ENCODE measurements around the gene FAM186B.

- TF ChIP-seq EP300 (IDR thresholded peaks at IDR 0.05; ENCODE audit: borderline replicate concordance in 1 of 2, low read depth in 1 of 2, low read length in 1 of 2), result no peak
- no peak for TF ChIP-seq SMC3 (IDR thresholded peaks at IDR 0.05; ENCODE audit: low read depth, low read length)
- no peak for TF ChIP-seq CTCF (IDR thresholded peaks at IDR 0.05)
- TF ChIP-seq RAD21 (IDR thresholded peaks at IDR 0.05; ENCODE audit: low read length), result no peak
- no peak for TF ChIP-seq TEAD4 (IDR thresholded peaks at IDR 0.05; ENCODE audit: borderline replicate concordance, insufficient read depth)
- TF ChIP-seq TAF1 (IDR thresholded peaks at IDR 0.05; ENCODE audit: borderline replicate concordance, low read depth, low read length), result no peak
- no peak for TF ChIP-seq CHD2 (IDR thresholded peaks at IDR 0.05; ENCODE audit: low read length, partially characterized antibody)
- no peak for TF ChIP-seq POLR2AphosphoS5 (IDR thresholded peaks at IDR 0.05; ENCODE audit: low read depth, low read length)
- no peak for TF ChIP-seq EZH2phosphoT487 (IDR thresholded peaks at IDR 0.05; ENCODE audit: borderline replicate concordance, low read depth)
- TF ChIP-seq GATA2 (CRISPR knock-in tag; IDR thresholded peaks at IDR 0.05), result no peak
- no peak for TF ChIP-seq JUND (IDR thresholded peaks at IDR 0.05)
- TF ChIP-seq IRF3 (IDR thresholded peaks at IDR 0.05; ENCODE audit: low read depth, low read length), result no peak
- TF ChIP-seq USF2 (IDR thresholded peaks at IDR 0.05; ENCODE audit: borderline replicate concordance, low read depth, low read length), result no peak
Measured at GRCh38 chr12:49545815-49546214, 59.6 kb downstream of the FAM186B start.
